Osteoblast (primary cell): ENCODE measurements around the gene CAMKMT. TPM values are rescaled to one million over a fixed set of nuclear protein-coding genes. Genes with fewer than 3 reads are reported as not detected.

ENCODE experiments used
- DNase-seq: peaks from one replicate; pipeline ENCODE4 v3.0.0; 2011; ENCODE audit warnings: low spot score, mixed read lengths; ENCODE audit not compliant: insufficient read length; ENCODE audit errors: missing footprints
- H2AFZ ChIP-seq: 2 replicates; pipeline ENCODE4 v1.6.0; 2011; ENCODE audit warnings: mild to moderate bottlenecking, low read length
- H3K27ac ChIP-seq: 2 replicates; pipeline ENCODE4 v1.5.1; 2011; ENCODE audit warnings: mild to moderate bottlenecking, low read depth, low read length, moderate library complexity
- H3K27me3 ChIP-seq: 2 replicates; pipeline ENCODE4 v1.6.0; 2012; ENCODE audit warnings: mild to moderate bottlenecking, control low read depth, inconsistent platforms, low read length, moderate library complexity; ENCODE audit not compliant: insufficient read depth
- H3K36me3 ChIP-seq: 2 replicates; pipeline ENCODE4 v1.5.1; 2011; ENCODE audit warnings: mild to moderate bottlenecking, low read length, control low read depth, moderate library complexity; ENCODE audit not compliant: insufficient read depth
- H3K4me1 ChIP-seq: 2 replicates; pipeline ENCODE4 v1.5.1; 2011; ENCODE audit warnings: mild to moderate bottlenecking, low read length, control low read depth, moderate library complexity; ENCODE audit not compliant: insufficient read depth
- H3K4me2 ChIP-seq: 2 replicates; pipeline ENCODE4 v1.6.0; 2011; ENCODE audit warnings: mild to moderate bottlenecking, low read length; ENCODE audit not compliant: insufficient read depth
- H3K4me3 ChIP-seq: fragments of 200-600 bp; sonication (generic); 3 replicates; pipeline ENCODE4 v1.5.1; 2012; ENCODE audit warnings: mild to moderate bottlenecking, low read length, inconsistent platforms; ENCODE audit not compliant: insufficient read depth
- H3K79me2 ChIP-seq: 2 replicates; pipeline ENCODE4 v1.6.0; 2012; ENCODE audit warnings: mild to moderate bottlenecking, low read length, control low read depth, inconsistent platforms; ENCODE audit not compliant: insufficient read depth
- H3K9me3 ChIP-seq: 2 replicates; pipeline ENCODE4 v1.5.1; 2011; ENCODE audit warnings: low read depth, low read length, control low read depth
- H4K20me1 ChIP-seq: 2 replicates; pipeline ENCODE4 v1.6.0; 2012; ENCODE audit warnings: mild to moderate bottlenecking, low read length, control low read depth; ENCODE audit not compliant: insufficient read depth
- CTCF ChIP-seq: IDR thresholded peaks from 2 replicates; pipeline ENCODE4 v1.5.1; 2011; ENCODE audit warnings: mild to moderate bottlenecking, low read depth, low read length, moderate library complexity; ENCODE audit errors: extremely low read depth
- total RNA-seq: library from RNA; depleted of rRNA; stranded (reverse); fragments of >200 nt; gene quantifications from 2 replicates; pipeline ENCODE4 v1.2.3, GENCODE V29; 2012

The CAMKMT gene
- total RNA-seq, 1 donor = 7.2 TPM

- no peaks in the 10 kb centered on the region for H3K36me3 ChIP-seq
- no peak overlapping the region for H2AFZ ChIP-seq
- TF ChIP-seq CTCF = no peak
- H3K4me3 ChIP-seq = no peak overlapping the region
- no peak for DNase-seq
- no peaks in the 10 kb centered on the region for H3K27me3 ChIP-seq
- no peak overlapping the region for H3K4me2 ChIP-seq
- no peaks in the 10 kb centered on the region for H4K20me1 ChIP-seq
- no peak overlapping the region for H3K27ac ChIP-seq
- H3K79me2 ChIP-seq = no peaks in the 10 kb centered on the region
- no peaks in the 10 kb centered on the region for H3K9me3 ChIP-seq
- no peaks in the 10 kb centered on the region for H3K4me1 ChIP-seq
Observed at GRCh38 chr2:44452069-44452583, 90.4 kb downstream of the CAMKMT start.

- H3K36me3 ChIP-seq = no peaks in the 10 kb centered on the region
- H2AFZ ChIP-seq = no peak overlapping the region
- no peak for TF ChIP-seq CTCF
Observed at GRCh38 chr2:44453259-44453658, 91.5 kb downstream of the CAMKMT start.

GRCh38 chr2:44455877-44456276 lies 94.1 kb downstream of the CAMKMT start:
- DNase-seq = no peak

More at GRCh38 chr2:44453259-44453658, 91.5 kb downstream of the CAMKMT start:
- no peaks in the 10 kb centered on the region for H3K27me3 ChIP-seq
- no peaks in the 10 kb centered on the region for H3K4me1 ChIP-seq
- H3K9me3 ChIP-seq = no peaks in the 10 kb centered on the region
- no peaks in the 10 kb centered on the region for H3K79me2 ChIP-seq
- H3K4me3 ChIP-seq = no peak overlapping the region
- H3K27ac ChIP-seq = no peak overlapping the region
- DNase-seq = no peak
- no peak overlapping the region for H3K4me2 ChIP-seq
- H4K20me1 ChIP-seq = no peaks in the 10 kb centered on the region

GRCh38 chr2:44456946-44457345 lies 95.2 kb downstream of the CAMKMT start:
- no peaks in the 10 kb centered on the region for H4K20me1 ChIP-seq
- no peak for DNase-seq

More at GRCh38 chr2:44455877-44456276, 94.1 kb downstream of the CAMKMT start:
- Histone ChIP-seq H3K27ac (no peak overlapping the region), H3K4me2 (no peak overlapping the region), H3K27me3 (no peaks in the 10 kb centered on the region), H3K9me3 (no peaks in the 10 kb centered on the region), H3K4me3 (no peak overlapping the region), H2AFZ (no peak overlapping the region), H3K36me3 (no peaks in the 10 kb centered on the region), H3K79me2 (no peaks in the 10 kb centered on the region), H4K20me1 (no peaks in the 10 kb centered on the region), H3K4me1 (no peaks in the 10 kb centered on the region)
- TF ChIP-seq CTCF = no peak

More at GRCh38 chr2:44456946-44457345, 95.2 kb downstream of the CAMKMT start:
- Histone ChIP-seq H3K4me3 (no peak overlapping the region), H3K9me3 (no peaks in the 10 kb centered on the region), H3K36me3 (no peaks in the 10 kb centered on the region), H2AFZ (no peak overlapping the region), H3K4me1 (no peaks in the 10 kb centered on the region), H3K27me3 (no peaks in the 10 kb centered on the region), H3K79me2 (no peaks in the 10 kb centered on the region), H3K27ac (no peak overlapping the region), H3K4me2 (no peak overlapping the region)
- no peak for TF ChIP-seq CTCF
